ENCODE data around the gene ERI3.
A peak's percentile ranks its signal among the peaks of the same experiment; 100 is the strongest.

ERI3 gene

DNA sequence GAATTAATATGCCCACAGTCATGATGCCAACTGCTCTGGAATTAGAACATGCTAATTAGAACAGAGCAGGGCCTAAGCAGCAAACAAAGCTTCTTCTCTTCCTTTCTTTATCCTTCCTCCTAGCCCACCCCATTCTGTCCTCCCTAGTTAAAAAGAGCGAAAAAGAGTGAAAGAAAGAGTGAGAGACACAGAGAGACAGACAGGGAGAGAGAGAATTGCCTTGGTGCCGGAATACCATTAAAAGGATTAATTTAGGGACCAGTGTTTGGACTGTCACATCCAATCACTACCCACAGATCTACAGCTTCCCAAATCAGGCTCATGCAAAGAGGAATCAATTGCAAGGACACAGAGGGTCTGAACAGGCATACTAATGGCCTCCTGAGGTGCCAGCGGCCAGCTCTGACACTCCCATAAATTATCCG lies 7.0 kb downstream of the ERI3 start:
- peak in 1 of 14 donors; percentile 37 for DNase-seq

DNA sequence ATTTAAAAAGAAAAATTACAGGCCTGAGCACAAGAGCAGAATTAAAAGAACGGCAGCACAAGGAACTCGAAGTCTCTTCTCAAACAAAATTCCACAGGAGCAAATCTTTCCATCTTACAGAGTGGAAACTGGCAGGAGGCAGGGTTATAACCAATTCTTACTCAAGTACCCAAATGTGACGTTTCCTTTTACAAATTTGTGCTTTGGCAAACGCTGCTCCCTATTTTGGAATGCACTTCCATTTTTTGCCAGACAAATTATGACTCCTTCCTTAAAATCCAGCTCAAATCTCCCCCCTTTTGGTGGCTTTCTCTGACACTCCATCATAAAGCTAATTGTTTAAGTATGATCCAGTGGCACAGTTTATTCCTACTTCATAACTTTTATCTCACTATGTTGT lies 7.8 kb downstream of the ERI3 start:
- no peak for DNase-seq

DNA sequence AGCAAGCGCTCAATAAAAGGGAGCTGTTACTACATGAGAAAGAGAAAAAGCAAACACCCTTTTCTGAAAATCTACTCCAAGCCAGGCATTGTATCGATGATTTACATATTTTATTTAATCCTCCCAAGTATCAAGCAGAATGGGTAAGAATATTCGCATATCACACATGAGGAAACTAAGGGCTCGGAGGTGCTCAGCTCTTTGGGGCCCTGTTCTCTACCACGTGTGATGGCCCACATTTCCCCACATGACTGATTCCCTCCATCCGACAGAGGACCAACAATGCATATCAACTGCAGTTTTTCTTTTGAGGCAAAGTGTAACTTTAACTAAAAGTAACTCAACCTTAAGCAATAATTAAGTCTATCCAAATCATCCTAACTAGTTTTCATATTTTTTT lies 8.2 kb downstream of the ERI3 start:
- DNase-seq = no peak

DNA sequence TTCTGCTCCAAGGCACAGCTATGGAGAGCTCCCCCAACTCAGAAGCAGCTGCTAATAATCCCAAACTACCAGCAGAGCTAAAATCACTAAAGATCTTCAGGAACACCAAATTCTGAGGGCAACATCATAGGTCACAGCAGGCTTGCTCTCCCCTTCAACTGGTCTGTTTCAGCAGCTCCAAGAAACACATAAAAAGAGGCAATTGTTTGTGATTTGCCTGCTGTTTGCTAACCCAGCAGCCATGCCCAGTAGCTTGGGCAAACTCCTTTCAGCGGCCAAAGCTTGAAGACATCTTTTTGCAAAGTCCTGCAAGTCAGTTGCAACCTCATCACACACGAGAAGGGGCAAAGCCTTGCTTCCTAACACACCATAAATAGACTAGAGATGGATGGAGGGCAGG lies 8.9 kb downstream of the ERI3 start:
- DNase-seq = peak in 8 of 14 donors; percentile 6 to 81 (median 38)

DNA sequence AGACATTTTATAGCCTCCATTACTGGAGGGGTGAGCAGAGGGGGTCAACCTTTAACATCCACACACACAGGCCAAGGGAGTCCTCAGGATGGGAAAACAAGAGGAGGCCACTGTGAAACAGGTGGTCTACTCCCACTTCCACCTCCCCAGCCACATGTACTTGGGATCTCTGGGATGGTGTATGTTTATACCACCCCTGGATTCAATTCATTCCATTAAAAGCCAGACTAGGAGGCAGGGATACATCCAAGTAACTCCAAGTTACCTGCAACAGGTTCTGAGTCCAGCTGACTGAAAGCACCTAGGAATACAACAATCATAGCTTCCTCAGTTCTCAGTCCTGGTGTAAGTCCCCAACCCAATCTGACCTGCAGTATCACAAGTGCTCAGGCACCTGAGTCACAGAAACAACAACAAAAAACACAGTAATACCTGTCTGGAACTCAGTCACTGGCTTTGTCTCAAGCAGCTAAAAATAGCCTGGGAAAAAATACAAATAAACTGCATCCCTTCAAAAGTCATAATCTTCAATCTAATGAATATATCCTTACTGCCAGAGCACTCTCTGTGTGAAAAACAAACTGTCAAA lies 9.8 kb downstream of the ERI3 start:
- DNase-seq = no peak

DNA sequence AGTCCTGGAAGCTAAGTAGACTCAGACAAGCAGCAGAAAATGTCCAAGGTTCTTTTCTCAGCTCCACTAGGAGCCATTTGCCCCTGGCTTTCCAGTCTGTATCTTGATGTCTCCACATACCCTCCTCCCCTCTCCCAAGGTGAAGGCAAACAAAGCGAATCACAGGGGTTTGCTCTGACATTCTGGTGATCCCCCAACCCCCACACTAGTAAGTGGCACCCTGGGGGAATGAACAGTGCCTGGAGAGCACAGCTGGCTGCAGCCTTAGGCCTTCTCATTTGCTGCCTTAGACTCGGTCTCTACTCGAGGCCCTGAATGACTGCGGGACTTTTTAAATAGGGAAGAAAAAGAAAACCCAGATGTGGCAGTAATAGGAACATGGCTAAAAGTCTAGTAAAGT lies 15.3 kb downstream of the ERI3 start:
- no peak for DNase-seq

DNA sequence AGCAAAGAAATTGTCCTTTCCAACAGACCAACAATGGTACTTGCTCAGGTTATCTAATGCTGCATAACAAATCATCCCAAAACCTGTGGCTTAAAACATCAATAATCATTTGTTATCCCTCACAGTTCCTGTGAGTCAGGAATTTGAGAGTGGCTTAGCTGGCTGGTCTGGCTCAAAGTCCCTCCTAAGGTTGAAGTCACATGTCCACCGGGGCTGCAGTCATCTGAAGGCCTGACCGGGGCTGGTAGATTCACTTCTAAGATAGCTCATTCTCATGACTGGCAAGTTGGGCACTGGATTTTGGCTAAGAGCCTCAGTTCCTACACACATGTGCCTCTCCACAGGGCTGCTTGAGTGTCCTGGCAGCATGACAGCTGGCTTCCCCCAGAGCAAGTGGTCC lies 16.9 kb downstream of the ERI3 start:
- no peak for DNase-seq

DNA sequence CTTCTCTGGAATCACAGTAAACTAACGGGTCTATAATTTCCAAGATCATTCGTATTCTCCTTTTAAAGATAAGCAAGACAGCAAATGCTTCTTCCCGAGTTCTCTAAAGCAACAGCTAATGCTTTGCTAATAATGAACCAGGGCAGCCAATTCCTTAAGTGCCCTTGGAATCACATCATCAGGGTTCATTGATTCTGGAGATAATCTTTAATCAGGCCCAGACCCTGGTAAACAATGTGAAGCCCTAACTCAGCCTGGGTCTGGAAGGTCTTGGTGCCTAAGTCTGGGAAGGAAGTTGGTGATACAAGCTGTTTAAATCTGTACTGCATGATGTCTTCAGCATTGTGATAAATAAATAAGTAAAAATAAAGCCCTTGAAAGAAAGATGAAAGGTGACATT lies 18.4 kb downstream of the ERI3 start:
- no peak for DNase-seq

DNA sequence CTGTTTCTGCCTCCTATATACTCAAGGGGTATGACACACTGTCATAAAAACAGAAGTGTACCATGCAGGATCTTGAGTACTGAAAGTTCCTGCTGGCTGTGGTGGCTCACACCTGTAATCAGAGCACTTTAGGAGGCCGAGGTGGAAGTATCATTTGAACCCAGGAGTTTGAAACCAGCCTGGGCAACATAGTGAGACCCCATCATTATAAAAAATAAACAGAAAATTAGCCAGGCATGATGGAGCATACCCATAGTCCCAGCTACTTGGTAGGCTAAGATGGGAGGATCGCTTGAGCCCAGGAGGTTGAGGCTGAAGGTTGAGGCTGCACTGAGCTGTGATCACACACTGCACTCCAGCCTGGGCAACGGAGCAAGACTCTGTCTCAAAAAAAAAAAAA lies 20.1 kb downstream of the ERI3 start:
- no peak for DNase-seq

DNA sequence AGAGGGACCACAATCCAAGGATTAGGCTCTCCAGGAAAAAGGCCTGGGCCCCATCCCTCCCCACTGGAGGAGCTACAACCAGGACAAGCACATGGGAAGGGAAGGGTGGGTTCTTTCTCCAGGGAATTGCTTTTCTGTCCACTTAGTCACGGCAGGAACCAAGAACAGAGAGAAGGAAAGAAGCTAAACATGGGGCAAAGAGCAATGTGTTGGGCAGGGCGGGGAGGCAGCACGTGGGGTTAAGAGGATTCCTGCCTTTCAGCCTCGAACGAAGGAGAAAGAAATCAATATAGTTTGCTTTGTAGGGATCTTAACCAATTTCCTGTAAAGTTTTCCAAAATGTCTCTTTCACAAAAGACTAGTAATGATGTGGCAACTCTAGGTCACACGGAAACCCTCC lies 21.7 kb downstream of the ERI3 start:
- no peak for DNase-seq

DNA sequence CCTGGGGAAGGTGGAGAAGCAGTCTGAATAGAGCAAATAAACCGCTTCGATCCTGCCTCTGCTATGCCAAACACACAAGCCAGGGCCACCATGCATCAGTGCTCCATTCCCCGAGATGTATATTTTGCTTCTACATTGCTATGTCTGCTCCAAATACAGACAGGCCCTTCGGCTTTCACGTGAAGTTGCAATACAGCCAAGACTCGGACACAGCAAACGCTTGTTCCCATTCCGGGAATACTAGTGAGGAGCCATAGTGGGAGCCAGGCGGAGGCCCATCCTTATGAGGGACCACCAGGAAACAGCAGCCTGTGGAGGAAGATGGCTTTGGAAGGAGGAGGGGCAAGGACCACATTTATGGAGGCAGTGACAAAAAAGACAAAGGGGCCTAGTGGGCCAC lies 22.6 kb downstream of the ERI3 start:
- peak in 1 of 14 donors; percentile 24 for DNase-seq

DNA sequence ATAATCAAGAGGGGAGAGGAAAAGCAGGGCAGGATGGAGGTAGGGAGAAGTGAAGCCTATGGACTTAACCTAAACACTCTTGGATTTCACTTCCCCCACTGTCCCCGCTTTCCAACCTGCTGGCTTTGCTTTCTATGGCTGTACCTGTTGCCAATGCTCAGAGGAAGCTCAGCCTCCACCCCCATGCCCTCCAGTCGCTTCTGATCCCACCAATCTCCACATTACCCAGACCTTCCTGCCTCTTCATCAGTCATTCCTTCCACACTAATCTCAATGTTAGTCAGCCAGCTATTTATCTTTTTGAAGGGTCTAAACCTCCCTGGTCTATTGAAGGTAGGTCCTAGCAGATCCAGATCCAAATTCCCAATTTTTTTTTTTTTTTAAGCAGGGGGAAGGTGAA lies 24.1 kb downstream of the ERI3 start:
- DNase-seq = no peak

DNA sequence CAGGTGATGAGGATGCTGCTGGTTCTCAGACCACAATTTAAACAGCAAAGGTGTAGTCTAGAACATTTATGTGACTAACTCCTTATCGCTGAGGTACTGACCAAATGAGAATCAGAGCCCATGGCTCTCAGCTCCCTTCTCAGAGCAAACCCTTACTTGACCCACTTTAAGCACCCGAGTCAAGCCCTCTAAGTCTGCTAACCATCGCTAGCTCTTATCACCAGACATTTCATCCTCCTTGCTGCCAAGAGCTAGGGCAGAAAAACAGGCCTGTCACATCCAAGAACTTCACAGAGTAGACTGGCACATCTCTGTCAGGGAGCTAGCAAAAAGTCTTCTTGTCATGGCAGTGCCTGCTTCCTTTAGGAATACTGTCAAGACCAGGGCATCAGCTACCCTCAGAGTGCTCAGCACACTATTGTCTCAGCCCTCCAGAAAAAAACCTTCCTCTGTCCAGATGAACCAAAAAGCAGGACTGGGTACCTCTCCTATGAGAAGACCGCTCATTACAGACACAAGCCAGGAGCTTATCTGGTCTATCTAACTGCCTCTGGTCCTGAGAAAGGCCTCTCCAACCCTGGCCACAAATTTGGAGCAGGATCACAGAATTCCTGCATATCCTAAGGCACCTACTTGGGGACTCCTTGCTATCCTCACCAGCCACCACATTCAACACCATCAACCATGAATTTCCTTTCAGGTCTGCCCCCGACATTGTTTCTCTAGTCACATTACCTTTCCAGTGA lies 26.2 kb downstream of the ERI3 start:
- DNase-seq = no peak

DNA sequence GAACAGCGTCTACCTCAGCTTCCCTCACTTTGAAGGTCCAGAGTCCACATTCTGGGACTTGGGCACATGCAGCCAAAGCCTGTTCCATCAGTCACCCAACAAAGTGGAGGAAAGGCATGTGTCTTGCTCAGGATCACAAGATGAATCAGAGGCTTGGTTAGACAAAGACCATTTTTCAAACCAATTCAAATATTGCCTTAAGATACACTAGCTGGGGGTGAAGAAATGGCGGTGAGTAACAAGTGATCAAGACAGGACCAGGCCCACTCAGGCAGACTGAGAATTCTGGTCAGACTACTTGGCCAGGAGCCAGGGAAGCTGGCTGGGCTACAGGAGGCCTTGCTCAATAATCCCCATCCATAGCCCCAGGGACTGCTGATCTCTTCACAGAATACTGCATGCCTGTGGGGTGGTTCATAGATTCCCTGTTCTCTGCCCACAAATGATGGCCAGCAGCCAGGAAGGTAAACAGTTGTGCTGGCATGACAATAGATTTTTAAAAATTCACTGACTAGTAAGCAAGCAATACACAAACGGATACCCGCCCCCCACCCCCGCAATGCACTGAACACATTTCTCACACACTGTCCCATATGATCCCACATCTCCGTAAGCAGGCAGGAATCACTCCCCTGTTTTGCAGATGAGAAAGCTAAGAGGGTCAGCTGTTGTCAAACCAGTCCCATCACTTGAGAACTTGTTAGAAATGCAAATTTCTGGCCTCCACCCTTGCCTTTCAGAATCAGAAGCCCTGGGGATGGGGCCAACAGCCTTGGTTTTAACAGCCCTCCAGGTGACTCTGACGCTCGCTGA lies 27.2 kb downstream of the ERI3 start:
- peak in 4 of 14 donors; percentile 12 to 64 (median 21) for DNase-seq

DNA sequence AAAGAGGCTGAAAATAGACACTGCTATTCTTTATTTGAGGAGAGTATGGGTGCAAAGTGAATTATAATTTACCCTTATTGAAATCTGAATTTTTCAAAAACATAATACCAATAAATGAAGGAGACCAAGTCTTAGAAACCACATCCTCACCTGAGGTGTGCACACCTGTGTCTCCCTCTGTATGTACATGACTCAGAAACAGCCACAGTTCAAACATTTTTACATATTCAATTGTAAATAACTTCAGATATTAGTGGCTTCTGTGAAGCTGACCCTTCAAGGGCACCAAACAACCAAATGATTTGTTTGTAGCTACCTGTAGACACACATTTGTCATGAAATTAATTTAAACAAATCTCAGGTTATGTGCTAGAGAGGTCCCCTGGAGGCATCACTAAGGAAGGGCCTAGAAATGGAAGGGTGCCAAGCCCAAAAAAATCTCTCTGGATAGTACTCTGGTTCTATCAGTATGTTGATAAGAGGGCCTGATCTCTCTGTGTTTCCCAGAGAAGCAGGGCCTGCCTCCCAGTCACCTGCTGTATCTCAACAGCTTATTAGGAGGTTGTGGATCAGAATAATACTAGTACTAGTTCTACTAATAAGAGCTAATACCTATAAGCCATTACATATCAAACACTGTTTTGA lies 28.1 kb downstream of the ERI3 start:
- no peak for DNase-seq

DNA sequence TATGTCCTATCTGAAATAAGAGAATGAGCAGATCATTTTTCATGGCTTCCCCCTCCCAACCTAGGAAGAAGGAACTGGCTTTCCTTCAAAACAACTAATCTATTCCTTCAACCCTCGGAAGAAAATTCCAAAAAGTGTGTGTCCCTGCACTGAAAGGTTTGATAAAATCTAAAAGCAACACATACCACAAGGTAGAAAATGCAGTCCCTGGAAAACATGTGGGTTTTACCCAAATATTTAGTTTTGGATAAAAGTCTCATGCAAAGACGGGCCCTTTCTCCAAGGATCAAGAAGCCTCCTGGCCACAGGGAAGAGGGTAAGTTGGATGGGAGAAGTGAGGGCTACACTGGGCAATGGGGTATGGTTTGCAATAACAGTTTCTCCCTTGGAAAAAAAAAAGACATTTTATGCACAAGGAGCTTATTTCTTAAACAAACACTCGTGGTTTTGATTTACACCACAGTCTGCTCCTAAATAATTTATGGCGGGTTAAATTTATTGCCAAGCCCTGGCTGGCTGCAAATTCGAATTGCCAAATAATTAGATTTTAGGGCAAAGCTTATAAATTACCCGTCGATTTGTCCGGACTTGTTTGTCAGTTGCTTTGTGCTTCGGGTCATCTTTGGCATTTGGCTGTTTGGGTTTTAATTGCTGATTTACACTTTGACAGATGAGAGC lies 28.9 kb downstream of the ERI3 start:
- no peak for DNase-seq

DNA sequence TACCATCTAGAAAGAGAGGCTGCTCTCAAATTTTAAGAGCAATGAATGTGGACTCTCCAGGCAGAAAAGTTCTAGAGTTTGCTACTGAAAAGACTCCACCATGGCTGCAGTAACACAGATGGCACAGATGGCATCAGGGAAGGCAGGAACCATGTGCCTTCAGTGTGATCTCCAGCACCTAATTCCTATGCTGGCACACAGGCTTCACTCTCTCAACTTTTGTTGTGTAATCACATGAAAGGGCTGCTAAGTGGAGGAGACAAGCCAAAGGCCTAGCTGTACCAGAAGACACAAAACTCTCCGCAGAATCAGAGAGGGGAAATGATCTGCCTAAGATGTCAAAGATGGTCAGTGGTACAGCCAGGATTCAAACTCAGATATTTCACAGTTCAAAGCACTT lies 31.1 kb downstream of the ERI3 start:
- no peak for DNase-seq

DNA sequence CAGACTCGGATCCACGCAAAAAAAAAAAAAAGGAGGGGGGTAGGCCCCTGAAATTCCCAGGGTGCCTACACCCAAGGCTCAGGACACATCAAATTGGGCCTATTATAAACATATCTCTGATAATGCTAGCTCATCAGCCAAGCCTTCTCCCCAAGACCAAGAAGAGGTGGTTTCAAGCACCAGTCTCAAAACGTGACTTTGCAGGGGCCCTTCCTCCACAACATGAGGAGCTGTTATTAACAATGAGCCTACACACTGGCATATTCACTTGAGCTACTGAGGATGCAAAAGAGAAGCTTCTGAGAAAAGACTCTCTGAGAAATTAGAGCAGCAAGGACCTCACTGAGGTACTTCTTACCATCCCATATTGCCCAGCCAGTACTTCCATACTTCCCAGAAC lies 32.7 kb downstream of the ERI3 start:
- no peak for DNase-seq

DNA sequence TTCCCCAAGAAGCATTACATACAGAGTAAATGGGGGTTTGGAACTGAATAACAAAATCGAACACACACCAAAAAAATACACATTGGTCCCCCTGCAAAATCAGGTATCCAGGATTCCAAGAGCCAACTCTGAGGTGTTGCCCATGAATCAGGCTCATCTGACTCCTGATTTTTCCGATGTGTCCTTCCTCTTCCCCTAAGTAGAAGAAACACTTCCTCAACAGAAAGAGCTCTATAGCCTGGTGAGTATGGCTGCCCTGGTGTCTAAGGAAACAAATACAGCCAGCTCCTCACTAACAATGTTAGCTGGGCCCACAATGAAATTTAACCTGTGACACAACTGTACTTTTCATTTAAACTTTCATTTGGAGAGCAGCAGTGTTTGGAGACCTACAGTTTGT lies 33.6 kb downstream of the ERI3 start:
- DNase-seq = no peak

DNA sequence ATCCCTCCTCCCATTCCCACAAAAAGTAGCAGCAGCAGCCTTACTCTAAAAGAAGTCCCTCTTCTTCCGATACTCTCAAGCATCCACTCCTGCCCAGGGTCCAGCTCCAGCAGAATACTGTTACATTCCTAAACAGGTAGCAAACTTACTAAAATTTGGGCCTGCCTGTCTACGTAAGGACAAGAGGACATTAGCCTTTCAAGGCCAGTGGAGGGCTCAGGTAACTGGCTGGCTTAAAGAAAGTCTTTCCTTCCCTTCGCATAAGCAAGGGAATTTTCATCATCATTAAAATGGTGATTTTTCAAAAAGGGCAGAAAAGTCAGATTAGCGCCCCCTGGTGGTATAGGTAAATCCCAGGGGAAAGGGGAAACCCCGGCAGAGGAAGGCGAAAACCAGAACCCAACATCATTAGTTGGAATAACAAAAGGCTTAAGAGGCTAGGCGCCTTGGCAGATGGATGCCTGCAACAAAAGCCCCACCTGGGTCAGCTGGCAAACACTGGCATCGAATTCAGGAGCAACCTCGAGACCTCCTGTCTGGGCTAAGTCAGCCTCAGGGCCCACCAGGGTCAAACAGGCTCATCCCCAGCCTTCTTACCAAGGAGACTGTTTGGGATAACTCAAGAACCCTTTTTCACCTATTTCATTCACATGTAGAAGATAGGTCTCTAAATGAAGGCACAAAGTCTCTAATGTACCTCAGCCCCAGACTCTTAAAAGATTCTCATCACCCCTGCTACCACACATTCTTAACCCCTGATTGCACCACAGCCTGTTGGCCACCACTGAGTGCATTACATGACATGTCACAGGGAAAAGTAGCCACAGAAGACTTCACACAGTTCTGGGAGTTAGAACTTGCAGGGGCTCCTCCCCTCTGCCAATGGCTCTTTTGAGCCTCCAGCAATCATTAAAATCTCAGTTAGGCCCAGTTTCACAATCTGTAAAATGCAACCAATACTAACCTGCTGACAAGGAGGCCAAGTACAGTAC lies 36.7 kb downstream of the ERI3 start:
- DNase-seq = no peak

DNA sequence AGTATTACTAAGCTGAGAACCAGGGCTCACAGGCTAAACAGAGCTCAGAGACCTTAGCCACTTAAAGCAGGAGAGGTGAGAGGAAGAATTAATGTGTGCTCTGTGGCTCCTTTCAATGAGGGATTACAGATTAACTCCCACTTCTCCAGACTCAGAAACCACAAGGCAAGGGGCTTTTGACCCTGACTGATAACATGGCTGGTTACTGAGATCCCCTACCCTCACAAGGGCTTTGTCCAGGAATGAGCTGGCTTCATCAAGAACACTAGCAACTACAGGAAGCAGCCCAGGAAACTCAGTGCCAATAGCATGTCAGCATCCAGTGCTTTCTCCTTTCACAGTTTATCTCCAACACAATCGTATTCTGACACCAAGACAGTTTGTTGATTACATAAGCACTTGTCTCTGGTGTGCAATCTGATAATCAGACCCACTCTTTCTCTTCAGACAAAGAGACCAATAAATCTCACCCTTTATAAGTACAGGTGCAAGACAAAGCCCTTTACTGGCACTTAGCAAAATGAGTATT lies 38.8 kb downstream of the ERI3 start:
- no peak for DNase-seq
